Sigmoid colon (tissue), 7 donors: ENCODE results near the gene TMEM51. TPM values are rescaled to one million over a fixed set of nuclear protein-coding genes. Genes with fewer than 3 reads are reported as not detected.

Experiments
- DNase-seq: peaks from one replicate; pipeline ENCODE4 v3.0.0-alpha.2; 2019
- H3K27ac ChIP-seq, 4 donors: fragments of 200-600 bp; sonication (generic); one replicate each; pipeline ENCODE4 v1.5.1; 2016 to 2019; ENCODE audit warnings: mild to moderate bottlenecking in 1 of 4
- H3K27me3 ChIP-seq, 3 donors: fragments of 200-600 bp; sonication (generic); one replicate each; pipeline ENCODE4 v1.5.1; 2019; ENCODE audit warnings: mild to moderate bottlenecking in 1 of 3
- H3K36me3 ChIP-seq, 4 donors: fragments of 200-600 bp; sonication (generic); one replicate each; pipeline ENCODE4 v1.5.1; 2016 to 2019
- H3K4me1 ChIP-seq, 4 donors: fragments of 200-600 bp; sonication (generic); one replicate each; pipeline ENCODE4 v1.5.1; 2017 to 2019
- H3K4me3 ChIP-seq, 4 donors: fragments of 200-600 bp; sonication (generic); one replicate each; pipeline ENCODE4 v1.5.1; 2017 to 2019; ENCODE audit warnings: mild to moderate bottlenecking in 2 of 4, moderate library complexity in 1 of 4
- H3K9me3 ChIP-seq, 4 donors: fragments of 200-600 bp in 3 of 4; sonication (generic) in 3 of 4; one replicate each; pipeline versions ENCODE4 v1.5.1 to v1.6.1; 2013 to 2019
- EP300 ChIP-seq, 4 donors: sonication (generic); formaldehyde crosslinking; IDR thresholded peaks; one replicate each; pipeline ENCODE4 v1.6.1; 2017; ENCODE audit warnings: antibody characterized with exemption in 4 of 4
- POLR2A ChIP-seq, 2 donors: fragments of 450-650 bp; IDR thresholded peaks; one replicate each; pipeline ENCODE4 v1.6.1; 2016; ENCODE audit warnings: antibody characterized with exemption in 2 of 2, mild to moderate bottlenecking in 2 of 2, moderate library complexity in 2 of 2
- POLR2AphosphoS5 ChIP-seq, 4 donors: sonication (generic); formaldehyde crosslinking; IDR thresholded peaks; one replicate each; pipeline ENCODE4 v1.6.1; 2017; ENCODE audit warnings: antibody characterized with exemption in 4 of 4
- WGBS, 2 donors: extraction: QIAGEN DNeasy Blood & Tissue Kit; methylation state at CpG; one replicate each; pipeline ENCODE4 v1.1.7; 2013; 5-methylcytosine and 5-hydroxymethylcytosine counted together
- intact Hi-C: fragments of 100-400 bp; cut with DNase I; formaldehyde crosslinking; loops from one replicate; pipeline ENCODE4 v1.15.1; 2023
- polyA plus RNA-seq, 3 donors: library from polyadenylated mRNA; stranded (reverse); fragments of 200-250 nt; gene quantifications; one replicate each; pipeline ENCODE4 v1.2.3, GENCODE V29; 2013
- total RNA-seq, 4 donors: library from RNA; depleted of rRNA; stranded (reverse); fragments of >200 nt; gene quantifications; one replicate each; pipeline ENCODE4 v1.1.0, GENCODE V29; 2016
- TF ChIP-seq, protein P1 (sequence below), 4 experiments: fragments of 450-650 bp in 3 of 4; fragments of 200-600 bp in 1 of 4; IDR thresholded peaks; one replicate each; pipeline ENCODE4 v1.5.1; 2016 to 2019; ENCODE audit warnings: antibody characterized with exemption in 4 of 4, mild to moderate bottlenecking in 3 of 4, moderate library complexity in 2 of 4
- donor health status: healthy with polysubstance abuse.
- donor health status: Bipolar disorder and iron deficiency.
- donor health status: healthy.

TMEM51 gene
- total and polyA plus RNA-seq, 7 donors = 8.8 to 20.7 (median 15.3) TPM

DNA sequence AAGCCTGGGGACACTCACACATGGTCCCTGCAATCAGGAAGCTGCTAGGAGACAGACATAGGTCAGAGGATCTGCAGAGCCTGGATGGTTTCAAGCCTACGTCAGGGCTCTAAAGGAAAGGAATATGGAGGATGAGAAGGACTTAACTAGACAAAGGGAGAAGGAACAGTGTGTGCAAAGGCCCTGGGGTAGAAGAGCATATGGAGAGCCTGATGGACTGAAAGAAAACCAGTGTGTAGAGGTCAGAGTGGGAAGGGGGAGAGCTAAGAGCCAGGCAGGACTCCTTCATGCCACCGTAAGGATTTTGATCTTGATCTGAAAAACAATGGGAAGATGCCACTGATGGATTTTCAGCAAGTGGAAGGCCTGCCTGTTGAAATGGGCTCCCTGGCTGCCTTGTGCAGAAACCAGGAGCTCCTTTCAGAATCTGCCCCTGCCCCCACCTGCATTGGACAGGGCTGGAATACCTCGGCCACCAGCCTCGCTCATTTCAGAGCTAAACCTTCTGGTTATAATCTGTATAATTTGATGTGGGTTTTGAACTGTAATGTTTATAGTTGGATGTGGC, 102.1 kb downstream of the TMEM51 start:
- WGBS, 2 donors = 72 to 86% methylated on average over 4 of the region's 4 CpGs
- Histone ChIP-seq H3K4me1 (peaks cover 0 to 34% (median 24%) of the 10 kb centered on the region in 4 donors), H3K27me3 (no peaks in the 10 kb centered on the region), H3K27ac (no peak overlapping the region), H3K36me3 (no peaks in the 10 kb centered on the region), H3K9me3 (no peaks in the 10 kb centered on the region), H3K4me3 (no peak overlapping the region)
- no peak for DNase-seq
- TF ChIP-seq EP300 (IDR thresholded peaks at IDR 0.05) = no peak
- TF ChIP-seq POLR2AphosphoS5 (IDR thresholded peaks at IDR 0.05) = no peak
- no peak for TF ChIP-seq POLR2A (IDR thresholded peaks at IDR 0.05)
- TF ChIP-seq, protein P1, sequence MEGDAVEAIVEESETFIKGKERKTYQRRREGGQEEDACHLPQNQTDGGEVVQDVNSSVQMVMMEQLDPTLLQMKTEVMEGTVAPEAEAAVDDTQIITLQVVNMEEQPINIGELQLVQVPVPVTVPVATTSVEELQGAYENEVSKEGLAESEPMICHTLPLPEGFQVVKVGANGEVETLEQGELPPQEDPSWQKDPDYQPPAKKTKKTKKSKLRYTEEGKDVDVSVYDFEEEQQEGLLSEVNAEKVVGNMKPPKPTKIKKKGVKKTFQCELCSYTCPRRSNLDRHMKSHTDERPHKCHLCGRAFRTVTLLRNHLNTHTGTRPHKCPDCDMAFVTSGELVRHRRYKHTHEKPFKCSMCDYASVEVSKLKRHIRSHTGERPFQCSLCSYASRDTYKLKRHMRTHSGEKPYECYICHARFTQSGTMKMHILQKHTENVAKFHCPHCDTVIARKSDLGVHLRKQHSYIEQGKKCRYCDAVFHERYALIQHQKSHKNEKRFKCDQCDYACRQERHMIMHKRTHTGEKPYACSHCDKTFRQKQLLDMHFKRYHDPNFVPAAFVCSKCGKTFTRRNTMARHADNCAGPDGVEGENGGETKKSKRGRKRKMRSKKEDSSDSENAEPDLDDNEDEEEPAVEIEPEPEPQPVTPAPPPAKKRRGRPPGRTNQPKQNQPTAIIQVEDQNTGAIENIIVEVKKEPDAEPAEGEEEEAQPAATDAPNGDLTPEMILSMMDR (IDR thresholded peaks at IDR 0.05) = no peak
- intact Hi-C loops = no loop called here

DNA sequence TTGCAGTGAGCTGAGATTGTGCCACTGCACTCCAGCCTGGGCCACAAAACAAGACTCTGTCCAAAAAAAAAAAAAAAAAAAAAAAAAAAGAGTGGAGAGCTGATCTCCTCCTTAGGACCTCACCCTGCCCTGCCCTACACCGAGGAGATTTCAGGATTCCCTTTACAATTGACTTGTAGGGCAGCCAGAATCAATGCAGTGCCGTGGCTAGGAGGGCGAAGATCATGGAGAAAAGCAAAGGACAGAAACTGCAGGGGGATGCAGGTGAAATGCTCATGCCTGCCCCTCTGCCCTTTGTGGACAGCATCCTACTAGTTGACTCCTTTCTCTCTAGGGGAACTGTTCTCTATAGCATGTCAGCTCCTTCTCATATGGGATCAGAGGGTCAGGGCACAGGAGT, 103.0 kb downstream of the TMEM51 start:
- no peak for TF ChIP-seq POLR2AphosphoS5 (IDR thresholded peaks at IDR 0.05)
- TF ChIP-seq, protein P1 (IDR thresholded peaks at IDR 0.05) = no peak
- H3K4me1 ChIP-seq = peaks cover 0 to 42% (median 31%) of the 10 kb centered on the region in 4 donors
- DNase-seq = no peak
- H3K4me3 ChIP-seq = no peak overlapping the region
- 60 to 89% methylated on average over 3 of the region's 3 CpGs for whole genome bisulfite sequencing, 2 donors
- no peaks in the 10 kb centered on the region for H3K9me3 ChIP-seq
- no peaks in the 10 kb centered on the region for H3K36me3 ChIP-seq
- intact Hi-C loops = no loop called here
- no peaks in the 10 kb centered on the region for H3K27me3 ChIP-seq
- H3K27ac ChIP-seq = no peak overlapping the region

DNA sequence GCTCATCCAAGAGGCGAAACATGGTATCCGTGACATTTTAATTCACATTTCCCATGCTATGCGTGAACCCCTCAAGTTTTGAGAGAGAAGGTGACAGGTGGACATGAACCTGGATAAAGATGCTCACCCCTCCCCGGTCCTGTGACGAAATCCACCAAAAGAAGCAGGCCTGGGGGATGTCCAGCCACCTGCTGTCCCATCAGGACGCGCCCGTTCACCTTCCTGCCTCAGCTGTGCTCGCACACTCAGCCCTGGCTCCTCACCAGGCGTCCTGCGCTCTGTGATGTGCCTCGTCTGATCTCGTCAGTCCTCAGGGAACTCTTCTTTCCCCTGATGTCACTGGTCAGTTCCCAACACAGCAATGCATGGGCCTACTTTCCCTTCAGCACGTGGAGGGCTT, 103.8 kb downstream of the TMEM51 start:
- no peak overlapping the region for H3K27ac ChIP-seq
- no peak for TF ChIP-seq POLR2A (IDR thresholded peaks at IDR 0.05)
- TF ChIP-seq, protein P1 (IDR thresholded peaks at IDR 0.05) = no peak
- WGBS, 2 donors = 79 to 84% methylated on average over 14 of the region's 14 CpGs
- H3K9me3 ChIP-seq = no peaks in the 10 kb centered on the region
- intact Hi-C loops = no loop called here
- H3K36me3 ChIP-seq = no peaks in the 10 kb centered on the region
- H3K4me1 ChIP-seq = peaks cover 0 to 48% (median 31%) of the 10 kb centered on the region in 4 donors
- no peak overlapping the region for H3K4me3 ChIP-seq
- no peaks in the 10 kb centered on the region for H3K27me3 ChIP-seq
- DNase-seq = no peak

DNA sequence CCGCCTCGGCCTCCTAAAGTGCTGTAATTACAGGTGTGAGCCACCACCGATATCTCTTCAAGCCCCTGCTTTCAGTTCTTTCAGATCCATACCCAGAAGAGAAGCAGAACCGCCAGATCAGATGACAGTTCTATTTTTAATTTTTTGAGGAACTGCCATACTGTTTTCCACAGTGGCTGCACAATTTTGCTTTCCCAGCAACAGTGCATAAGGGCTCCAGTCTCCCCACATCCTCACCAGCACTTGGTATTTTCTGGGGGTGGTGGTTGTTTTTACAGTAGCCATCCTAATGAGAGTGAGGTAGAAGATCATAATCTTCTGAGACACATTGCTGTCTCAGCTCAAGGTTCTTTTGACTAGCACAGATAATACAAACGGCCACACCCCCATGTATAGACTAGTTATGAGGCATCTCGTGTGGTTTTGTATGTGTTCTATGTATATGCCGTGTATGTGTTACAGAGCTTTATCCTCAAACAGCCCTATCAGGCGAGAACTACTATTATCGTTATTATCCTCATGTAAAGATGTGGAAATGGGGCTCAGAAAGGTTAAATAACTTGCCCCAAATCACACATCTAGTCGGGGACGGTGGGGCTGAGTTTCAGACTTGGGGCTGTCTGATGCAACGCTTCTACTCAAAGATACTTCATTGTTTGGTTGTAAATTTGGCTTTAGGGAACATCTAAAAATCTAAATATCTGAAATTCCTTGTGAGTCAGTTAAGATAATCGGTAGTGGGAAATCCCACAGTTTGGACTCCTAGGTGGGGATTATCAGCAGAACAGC, 105.5 kb downstream of the TMEM51 start:
- H3K4me3 ChIP-seq = no peak overlapping the region
- intact Hi-C loops = no loop called here
- H3K27me3 ChIP-seq = no peaks in the 10 kb centered on the region
- no peak for TF ChIP-seq EP300 (IDR thresholded peaks at IDR 0.05)
- TF ChIP-seq POLR2A (IDR thresholded peaks at IDR 0.05) = no peak
- no peak for TF ChIP-seq POLR2AphosphoS5 (IDR thresholded peaks at IDR 0.05)
- TF ChIP-seq, protein P1 (IDR thresholded peaks at IDR 0.05) = no peak
- no peaks in the 10 kb centered on the region for H3K9me3 ChIP-seq
- H3K4me1 ChIP-seq = peaks cover 0 to 48% (median 31%) of the 10 kb centered on the region in 4 donors
- H3K36me3 ChIP-seq = no peaks in the 10 kb centered on the region
- peak overlapping the region in 3 of 4 donors; percentile 20 to 70 (median 35) for H3K27ac ChIP-seq
- no peak for DNase-seq
- 78 to 80% methylated on average over 13 of the region's 13 CpGs for WGBS, 2 donors
